Stimulated activated CD8-positive, alpha-beta memory T cell treated with anti-CD3 and anti-CD28 coated beads, Interleukin-2, amount 100 ng/mL, for 48 hours (primary cell): ENCODE results near the gene MARCHF3.
"Not testable (repeated sequence)": the region's sequence is repeated elsewhere in the genome, so short reads cannot be mapped to it uniquely, and the experiment has no call there.

Source experiments
- DNase-seq, 2 donors: peaks; one replicate each; pipeline ENCODE4 v3.0.0-alpha.2; 2020; ENCODE audit warnings: low read depth in 2 of 2

Gene MARCHF3

GRCh38 chr5:126918615-126918957 is 111.8 kb downstream of the MARCHF3 start:
- no peak for DNase-seq

- DNase-seq, result no peak
Measured at GRCh38 chr5:126917918-126918614, 112.3 kb downstream of the MARCHF3 start.

GRCh38 chr5:126915496-126915895 is 114.9 kb downstream of the MARCHF3 start:
- DNase-seq, result no peak

- no peak for DNase-seq
Measured at GRCh38 chr5:126914801-126915436, 115.4 kb downstream of the MARCHF3 start.

GRCh38 chr5:126912616-126913200 is 117.7 kb downstream of the MARCHF3 start:
- DNase-seq, result no peak

- no peak for DNase-seq
Measured at GRCh38 chr5:126911986-126912385, 118.4 kb downstream of the MARCHF3 start.

GRCh38 chr5:126909856-126910255 is 120.5 kb downstream of the MARCHF3 start:
- no peak for DNase-seq

GRCh38 chr5:126904407-126904806 is 126.0 kb downstream of the MARCHF3 start:
- DNase-seq, result not testable (repeated sequence)

- no peak for DNase-seq
Measured at GRCh38 chr5:126900796-126901195, 129.6 kb downstream of the MARCHF3 start.

GRCh38 chr5:126899476-126899875 is 130.9 kb downstream of the MARCHF3 start:
- DNase-seq, result no peak

- no peak for DNase-seq
Measured at GRCh38 chr5:126897851-126898630, 132.3 kb downstream of the MARCHF3 start.

GRCh38 chr5:126896170-126896702 is 134.1 kb downstream of the MARCHF3 start:
- no peak for DNase-seq

- DNase-seq, result not testable (repeated sequence)
Measured at GRCh38 chr5:126895712-126896111, 134.6 kb downstream of the MARCHF3 start.

- not testable (repeated sequence) for DNase-seq
Measured at GRCh38 chr5:126890414-126890813, 139.9 kb downstream of the MARCHF3 start.

- no peak for DNase-seq
Measured at GRCh38 chr5:126888175-126888574, 142.2 kb downstream of the MARCHF3 start.

- DNase-seq, result no peak
Measured at GRCh38 chr5:126884269-126884819, 146.0 kb downstream of the MARCHF3 start.

GRCh38 chr5:126883564-126884245 is 146.7 kb downstream of the MARCHF3 start:
- DNase-seq, result no peak

GRCh38 chr5:126881821-126882600 is 148.3 kb downstream of the MARCHF3 start:
- DNase-seq, result no peak

- DNase-seq, result no peak
Measured at GRCh38 chr5:126878634-126879033, 151.7 kb downstream of the MARCHF3 start.

GRCh38 chr5:126878085-126878484 is 152.3 kb downstream of the MARCHF3 start:
- DNase-seq, result no peak
